ENCODE results near the gene MED25. TPM values are rescaled to one million over a fixed set of nuclear protein-coding genes. Genes with fewer than 3 reads are reported as not detected.
A peak's percentile ranks its signal among the peaks of the same experiment; 100 is the strongest.

The MED25 gene
- total RNA-seq, 1 experiment from 2014 or later = 39.9 TPM

GRCh38 chr19:49884760-49885159 is 66.7 kb downstream of the MED25 start:
- TF ChIP-seq, protein P1, sequence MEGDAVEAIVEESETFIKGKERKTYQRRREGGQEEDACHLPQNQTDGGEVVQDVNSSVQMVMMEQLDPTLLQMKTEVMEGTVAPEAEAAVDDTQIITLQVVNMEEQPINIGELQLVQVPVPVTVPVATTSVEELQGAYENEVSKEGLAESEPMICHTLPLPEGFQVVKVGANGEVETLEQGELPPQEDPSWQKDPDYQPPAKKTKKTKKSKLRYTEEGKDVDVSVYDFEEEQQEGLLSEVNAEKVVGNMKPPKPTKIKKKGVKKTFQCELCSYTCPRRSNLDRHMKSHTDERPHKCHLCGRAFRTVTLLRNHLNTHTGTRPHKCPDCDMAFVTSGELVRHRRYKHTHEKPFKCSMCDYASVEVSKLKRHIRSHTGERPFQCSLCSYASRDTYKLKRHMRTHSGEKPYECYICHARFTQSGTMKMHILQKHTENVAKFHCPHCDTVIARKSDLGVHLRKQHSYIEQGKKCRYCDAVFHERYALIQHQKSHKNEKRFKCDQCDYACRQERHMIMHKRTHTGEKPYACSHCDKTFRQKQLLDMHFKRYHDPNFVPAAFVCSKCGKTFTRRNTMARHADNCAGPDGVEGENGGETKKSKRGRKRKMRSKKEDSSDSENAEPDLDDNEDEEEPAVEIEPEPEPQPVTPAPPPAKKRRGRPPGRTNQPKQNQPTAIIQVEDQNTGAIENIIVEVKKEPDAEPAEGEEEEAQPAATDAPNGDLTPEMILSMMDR (IDR thresholded peaks at IDR 0.05; ENCODE audit: unreplicated experiment) = no peak
- CTCF ChIA-PET = interaction anchor here (0.6 kb wide), 2 partner anchors 426 to 796 kb away, joined by 3 to 4 read pairs; no protein-coding TSS in a partner anchor
- H3K27ac Mint-ChIP-seq (ENCODE audit: low read depth, unreplicated experiment) = no peak overlapping the region
- H3K4me1 Mint-ChIP-seq (ENCODE audit: insufficient read depth, unreplicated experiment) = no peaks in the 10 kb centered on the region
- no peak for DNase-seq (ENCODE audit: unreplicated experiment)
- POLR2A ChIA-PET = interaction anchor here (0.6 kb wide), 1 partner anchor 392 kb away, joined by 4 read pairs; no protein-coding TSS in a partner anchor
- peaks cover 63% of the 10 kb centered on the region for H3K36me3 Mint-ChIP-seq (ENCODE audit: insufficient read depth, unreplicated experiment)
- no TSS peak for BruUV-seq (replicated peaks)
- H3K27me3 Mint-ChIP-seq (ENCODE audit: insufficient read depth, unreplicated experiment) = no peaks in the 10 kb centered on the region
- no peaks in the 10 kb centered on the region for H3K9me3 Mint-ChIP-seq (ENCODE audit: unreplicated experiment)
- no peak overlapping the region for H3K4me3 Mint-ChIP-seq (ENCODE audit: unreplicated experiment)
- intact Hi-C loops (cut with micrococcal nuclease) = no loop called here

Small RNA genes within 50 kb of the gene (microRNA-seq; reads per million reads assigned to microRNA genes)
- gene MIR4749 (2.8 reads per million, percentile 20 among the genes with 10 or more reads in this experiment), gene MIR6799 (4.0 reads per million, percentile 30 among the genes with 10 or more reads in this experiment), gene MIR6800 (not detected)

Other genes with a start within 250 kb of the MED25 start
- 54.4 and 57.9 TPM in 2 replicates for gene NOSIP, start 237.7 kb upstream of the MED25 start, total RNA-seq (2022)
- 3.9 and 4.7 TPM in 2 replicates for gene PRRG2, start 237.0 kb upstream of the MED25 start, total RNA-seq (2022)
- gene PRR12, start 227.1 kb upstream of the MED25 start, total RNA-seq (2022) = 19.0 and 20.2 TPM in 2 replicates
- gene RRAS, start 178.1 kb upstream of the MED25 start, total RNA-seq (2022) = 37.6 and 56.5 TPM in 2 replicates
- 81.3 and 101 TPM in 2 replicates for gene SCAF1, start 176.1 kb upstream of the MED25 start, total RNA-seq (2022)
- gene IRF3, start 152.4 kb upstream of the MED25 start, total RNA-seq (2022) = 65.6 and 82.2 TPM in 2 replicates
- 29.4 and 36.0 TPM in 2 replicates for gene BCL2L12, start 152.4 kb upstream of the MED25 start, total RNA-seq (2022)
- 236 and 304 TPM in 2 replicates for gene PRMT1, start 141.0 kb upstream of the MED25 start, total RNA-seq (2022)
- 1.8 and 2.9 TPM in 2 replicates for gene ADM5, start 128.7 kb upstream of the MED25 start, total RNA-seq (2022)
- not detected in 2 replicates for gene CPT1C, start 127.2 kb upstream of the MED25 start, total RNA-seq (2022)
- gene TSKS, start 55.0 kb upstream of the MED25 start, total RNA-seq (2022) = not detected in 2 replicates
- 70.5 and 80.0 TPM in 2 replicates for gene AP2A1, start 51.3 kb upstream of the MED25 start, total RNA-seq (2022)
- 10.9 and 19.0 TPM in 2 replicates for gene FUZ, start 5.0 kb upstream of the MED25 start, total RNA-seq (2022)
- gene PTOV1, start 32.9 kb downstream of the MED25 start, total RNA-seq (2022) = 68.5 and 78.8 TPM in 2 replicates
- 70.7 and 90.3 TPM in 2 replicates for gene PNKP, start 49.3 kb downstream of the MED25 start, total RNA-seq (2022)
- 74.7 and 79.2 TPM in 2 replicates for gene AKT1S1, start 59.1 kb downstream of the MED25 start, total RNA-seq (2022)
- gene TBC1D17, start 59.4 kb downstream of the MED25 start, total RNA-seq (2022) = 25.2 and 25.5 TPM in 2 replicates
- 0.37 TPM in 1 of 2 replicates, not detected in the other for gene IL4I1, start 78.6 kb downstream of the MED25 start, total RNA-seq (2022)
- 23.7 and 24.5 TPM in 2 replicates for gene ATF5, start 110.9 kb downstream of the MED25 start, total RNA-seq (2022)
- 42.0 and 44.9 TPM in 2 replicates for gene NUP62, start 111.2 kb downstream of the MED25 start, total RNA-seq (2022)
- gene SIGLEC11, start 142.9 kb downstream of the MED25 start, total RNA-seq (2022) = not detected in 2 replicates
- 24.7 and 32.8 TPM in 2 replicates for gene VRK3, start 207.1 kb downstream of the MED25 start, total RNA-seq (2022)
- gene ZNF473, start 207.7 kb downstream of the MED25 start, total RNA-seq (2022) = 9.9 and 13.4 TPM in 2 replicates

Data from MCF 10A (cell line).